AG04450 (cell line): ENCODE results near the gene TMEM269. TPM values are rescaled to one million over a fixed set of nuclear protein-coding genes. Genes with fewer than 3 reads are reported as not detected.

Experiments
- CTCF ChIA-PET: fragments of 300-600, 350-600 bp; formaldehyde crosslinking; extraction: SDS; loops from one replicate; lab custom pipeline; 2022; ENCODE audit warnings: antibody characterized with exemption, inconsistent platforms; lab: Charles Lee
- POLR2A ChIA-PET: fragments of 350-600 bp; formaldehyde crosslinking; extraction: SDS; loops from one replicate; lab custom pipeline; 2021; ENCODE audit warnings: antibody characterized with exemption, inconsistent platforms; lab: Yijun Ruan, JAX
- DNase-seq: peaks from one replicate; pipeline ENCODE4 v3.0.0-alpha.2; 2011; ENCODE audit warnings: low read depth, low spot score
- H3K27ac ChIP-seq: one replicate; pipeline ENCODE4 v1.5.1; 2012; ENCODE audit warnings: low read depth, low read length, control low read depth
- H3K27me3 ChIP-seq: one replicate; pipeline ENCODE4 v1.6.0; 2012; ENCODE audit warnings: low read length; ENCODE audit not compliant: control insufficient read depth, insufficient read depth
- H3K4me3 ChIP-seq: 2 replicates; pipeline ENCODE4 v1.5.1; 2011; ENCODE audit warnings: mild to moderate bottlenecking, low read depth, low read length, control low read depth
- H3K9me3 ChIP-seq: 2 replicates; pipeline ENCODE4 v1.5.1; 2012; ENCODE audit warnings: low read length; ENCODE audit not compliant: control insufficient read depth, insufficient read depth
- polyA plus RNA-seq: library from polyadenylated mRNA; depleted of rRNA; stranded (reverse); fragments of >200 nt; gene quantifications from 2 replicates; pipeline ENCODE4 v1.2.3, GENCODE V29; 2011
- TF ChIP-seq, protein P1 (sequence below): IDR thresholded peaks from 2 replicates; pipeline ENCODE4 v1.5.1; 2011; ENCODE audit warnings: low read depth, low read length, control low read depth, inconsistent platforms

The TMEM269 gene
- polyA plus RNA-seq, 1 experiment = 0.04 TPM

DNA sequence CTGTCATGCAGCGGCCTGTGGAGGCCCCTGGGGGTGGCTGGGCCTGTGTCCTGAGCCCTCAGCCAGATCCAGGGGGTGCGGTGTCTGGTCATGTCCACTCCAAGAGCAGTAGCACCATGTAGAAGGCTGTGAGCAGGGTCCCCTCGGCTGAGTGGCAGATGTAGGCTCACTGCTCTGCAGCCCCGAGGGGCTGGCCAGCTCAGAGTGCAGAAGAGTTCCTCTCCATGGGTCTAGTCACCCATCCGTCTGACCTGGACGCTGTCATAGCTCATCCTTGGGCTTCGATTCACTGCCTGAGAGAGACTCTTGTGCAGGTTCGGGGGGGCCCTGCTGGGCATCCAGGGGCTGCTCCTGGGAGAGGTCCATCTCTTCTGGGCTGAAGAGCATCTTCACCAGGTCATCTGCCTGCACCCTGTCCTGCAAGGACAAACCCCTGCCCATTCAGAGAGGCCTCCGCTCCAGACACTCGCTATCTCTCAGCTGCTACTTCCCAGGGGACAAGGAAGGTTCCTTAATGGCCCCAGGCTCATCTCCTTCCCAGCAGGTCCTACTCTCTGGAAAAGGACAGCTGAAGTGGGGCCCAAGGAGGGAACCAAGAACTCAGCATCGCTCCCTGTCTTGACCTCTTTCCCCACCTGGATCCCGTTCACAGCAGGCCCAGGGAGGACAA, 38.2 kb upstream of the TMEM269 start:
- Histone ChIP-seq H3K27me3 (no peaks in the 10 kb centered on the region), H3K4me3 (no peak overlapping the region), H3K9me3 (no peaks in the 10 kb centered on the region), H3K27ac (peak overlapping the region; percentile 11)
- ChIA-PET CTCF (interaction anchor here (1.1 to 1.8 kb wide), 4 partner anchors 11 to 170 kb away, joined by 3 to 8 read pairs (median 4); no protein-coding TSS in a partner anchor), POLR2A (interaction anchor here (1.2 kb wide), 2 partner anchors 20 to 64 kb away, joined by 3 to 4 read pairs; partner anchors contain the start of genes C1orf50, P3H1 and YBX1)
- DNase-seq = no peak
- TF ChIP-seq, protein P1, sequence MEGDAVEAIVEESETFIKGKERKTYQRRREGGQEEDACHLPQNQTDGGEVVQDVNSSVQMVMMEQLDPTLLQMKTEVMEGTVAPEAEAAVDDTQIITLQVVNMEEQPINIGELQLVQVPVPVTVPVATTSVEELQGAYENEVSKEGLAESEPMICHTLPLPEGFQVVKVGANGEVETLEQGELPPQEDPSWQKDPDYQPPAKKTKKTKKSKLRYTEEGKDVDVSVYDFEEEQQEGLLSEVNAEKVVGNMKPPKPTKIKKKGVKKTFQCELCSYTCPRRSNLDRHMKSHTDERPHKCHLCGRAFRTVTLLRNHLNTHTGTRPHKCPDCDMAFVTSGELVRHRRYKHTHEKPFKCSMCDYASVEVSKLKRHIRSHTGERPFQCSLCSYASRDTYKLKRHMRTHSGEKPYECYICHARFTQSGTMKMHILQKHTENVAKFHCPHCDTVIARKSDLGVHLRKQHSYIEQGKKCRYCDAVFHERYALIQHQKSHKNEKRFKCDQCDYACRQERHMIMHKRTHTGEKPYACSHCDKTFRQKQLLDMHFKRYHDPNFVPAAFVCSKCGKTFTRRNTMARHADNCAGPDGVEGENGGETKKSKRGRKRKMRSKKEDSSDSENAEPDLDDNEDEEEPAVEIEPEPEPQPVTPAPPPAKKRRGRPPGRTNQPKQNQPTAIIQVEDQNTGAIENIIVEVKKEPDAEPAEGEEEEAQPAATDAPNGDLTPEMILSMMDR = no peak

DNA sequence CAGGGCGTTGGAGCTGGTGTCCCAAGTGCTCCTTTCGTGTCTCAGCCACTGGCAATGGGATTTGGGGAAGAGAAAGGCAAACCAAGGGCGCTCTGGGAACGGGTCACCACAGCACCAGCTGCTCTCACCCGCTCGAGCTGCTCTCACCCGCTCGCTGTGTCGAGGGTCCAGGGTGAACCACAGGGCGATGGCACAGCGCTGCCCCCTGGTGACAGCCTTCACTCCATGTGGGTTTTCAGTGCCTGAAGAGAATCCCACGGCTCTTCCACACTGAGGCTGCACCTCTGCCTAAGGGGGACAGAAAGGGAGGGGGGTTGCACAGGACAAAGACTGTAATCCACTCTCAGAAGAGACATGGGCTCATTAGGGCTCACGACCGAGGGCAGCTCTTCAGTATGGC, 37.7 kb upstream of the TMEM269 start:
- Histone ChIP-seq H3K27ac (no peak overlapping the region), H3K9me3 (no peaks in the 10 kb centered on the region), H3K27me3 (no peaks in the 10 kb centered on the region), H3K4me3 (no peak overlapping the region)
- no peak for DNase-seq
- TF ChIP-seq, protein P1 = peak; percentile 59
- POLR2A ChIA-PET = interaction anchor here (1.2 kb wide), 1 partner anchor 20 kb away, joined by 3 read pairs; the partner anchor contains the start of genes C1orf50 and P3H1
- CTCF ChIA-PET = interaction anchor here (1.1 to 1.8 kb wide), 4 partner anchors 10 to 170 kb away, joined by 3 to 8 read pairs (median 4); no protein-coding TSS in a partner anchor

DNA sequence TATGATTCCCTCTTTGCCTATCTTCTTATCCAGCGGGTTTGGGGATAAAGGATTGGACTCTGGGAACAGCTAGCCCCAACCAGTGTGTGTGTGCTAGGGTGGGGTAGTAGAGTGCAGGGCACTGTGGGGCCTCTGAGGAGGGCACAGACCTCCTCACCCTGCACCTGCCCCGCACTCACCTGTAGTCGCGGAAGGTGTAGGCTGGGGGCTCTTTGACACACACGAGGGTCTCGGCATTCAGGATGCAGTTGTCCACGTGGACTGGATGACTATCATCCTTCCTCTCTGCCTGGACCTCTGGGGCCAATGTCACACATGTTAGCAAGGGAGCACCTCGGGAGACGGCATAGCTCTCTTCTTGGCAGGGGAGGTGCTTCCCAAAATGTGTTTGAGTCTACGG, 36.8 kb upstream of the TMEM269 start:
- ChIA-PET CTCF (no interaction called here), POLR2A (no interaction called here)
- H3K27ac ChIP-seq = no peak overlapping the region
- no peak for DNase-seq
- TF ChIP-seq, protein P1 = no peak
- H3K9me3 ChIP-seq = no peaks in the 10 kb centered on the region
- no peaks in the 10 kb centered on the region for H3K27me3 ChIP-seq
- H3K4me3 ChIP-seq = no peak overlapping the region

DNA sequence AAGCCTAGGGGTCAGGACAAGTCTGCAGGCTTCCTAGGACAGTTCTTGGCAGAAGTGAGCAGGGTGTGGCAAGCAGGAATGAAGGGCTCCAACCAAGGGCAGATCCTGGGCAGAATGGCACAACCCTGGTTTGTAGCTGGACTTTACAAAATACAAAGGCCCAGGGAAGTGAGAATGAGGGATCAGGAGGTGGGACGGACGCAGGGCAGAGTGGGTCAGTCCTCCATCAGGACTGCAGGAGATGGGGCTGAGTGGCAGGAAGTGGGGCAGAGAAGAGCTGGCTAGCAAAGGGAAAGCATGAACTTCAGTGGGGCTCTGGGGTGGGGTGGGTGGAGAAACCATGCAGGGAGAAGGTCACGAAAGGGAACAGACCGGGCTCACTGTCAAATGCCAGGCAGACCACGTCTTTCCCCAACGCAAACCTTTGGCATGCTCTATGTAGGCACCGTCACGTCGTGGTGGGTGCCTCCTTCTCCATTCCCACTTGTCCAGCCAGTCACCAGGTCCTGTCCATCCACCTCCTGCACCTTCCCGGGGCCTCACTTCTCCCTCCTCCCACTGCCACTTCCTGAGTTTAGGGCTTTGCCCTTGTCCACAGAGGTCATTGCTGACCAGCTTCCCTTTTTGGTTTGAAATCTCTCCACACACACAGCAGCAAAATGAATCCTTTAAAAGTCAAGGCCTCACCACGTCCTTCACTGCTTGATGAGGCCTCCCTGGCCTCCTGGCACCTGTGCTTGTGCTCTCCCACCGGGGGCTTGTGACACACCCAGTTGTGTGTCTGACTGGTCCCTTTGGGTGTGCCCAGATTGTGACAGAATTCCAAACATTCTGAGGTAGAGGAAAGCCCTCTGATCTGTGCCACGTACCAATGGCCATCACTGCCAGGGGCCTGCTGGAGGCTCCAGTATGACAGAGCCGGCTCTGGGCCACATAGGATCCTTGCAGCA, 36.1 kb upstream of the TMEM269 start:
- ChIA-PET POLR2A (no interaction called here), CTCF (interaction anchor here (0.9 to 1.2 kb wide), 2 partner anchors 10 to 171 kb away, joined by 3 to 4 read pairs; no protein-coding TSS in a partner anchor)
- TF ChIP-seq, protein P1 = no peak
- no peak overlapping the region for H3K4me3 ChIP-seq
- no peaks in the 10 kb centered on the region for H3K9me3 ChIP-seq
- H3K27me3 ChIP-seq = no peaks in the 10 kb centered on the region
- no peak for DNase-seq
- H3K27ac ChIP-seq = no peak overlapping the region
